ENCODE data around the gene PDCD1. TPM values are rescaled to one million over a fixed set of nuclear protein-coding genes. Genes with fewer than 3 reads are reported as not detected.
A peak's percentile ranks its signal among the peaks of the same experiment; 100 is the strongest.

PDCD1 gene
- total RNA-seq, 1 donor from 2014 or later: 2.0 TPM

- ATAC-seq (ENCODE audit: poor library complexity): no peak
- no peak for DNase-seq
- intact Hi-C loops (cut with DNase I): no loop called here
Measured at GRCh38 chr2:241896746-241897201, 38.1 kb upstream of the PDCD1 start.

- intact Hi-C loops (cut with DNase I): no loop called here
- DNase-seq (no peak), ATAC-seq (ENCODE audit: poor library complexity) (no peak)
Measured at GRCh38 chr2:241895712-241896641, 37.3 kb upstream of the PDCD1 start.

DNA sequence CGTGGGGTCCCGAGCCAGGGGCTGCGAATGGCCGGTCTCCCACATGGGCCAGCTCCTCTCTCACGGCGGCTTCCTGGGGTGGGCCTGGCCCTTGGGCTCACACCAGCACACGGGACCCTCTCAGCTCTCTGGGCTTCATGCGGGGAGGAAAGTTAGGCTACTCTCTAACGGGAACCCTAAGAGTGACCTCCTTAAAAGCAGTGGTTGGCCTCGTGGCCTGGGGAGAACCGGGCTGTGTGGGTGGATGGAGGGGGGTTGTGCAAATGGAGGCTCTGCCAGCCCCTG, 36.7 kb upstream of the PDCD1 start:
- intact Hi-C loops (cut with DNase I): no loop called here
- no peak for ATAC-seq (ENCODE audit: poor library complexity)
- no peak for DNase-seq

- no peak for DNase-seq
Measured at GRCh38 chr2:241894681-241895426, 36.2 kb upstream of the PDCD1 start.

DNA sequence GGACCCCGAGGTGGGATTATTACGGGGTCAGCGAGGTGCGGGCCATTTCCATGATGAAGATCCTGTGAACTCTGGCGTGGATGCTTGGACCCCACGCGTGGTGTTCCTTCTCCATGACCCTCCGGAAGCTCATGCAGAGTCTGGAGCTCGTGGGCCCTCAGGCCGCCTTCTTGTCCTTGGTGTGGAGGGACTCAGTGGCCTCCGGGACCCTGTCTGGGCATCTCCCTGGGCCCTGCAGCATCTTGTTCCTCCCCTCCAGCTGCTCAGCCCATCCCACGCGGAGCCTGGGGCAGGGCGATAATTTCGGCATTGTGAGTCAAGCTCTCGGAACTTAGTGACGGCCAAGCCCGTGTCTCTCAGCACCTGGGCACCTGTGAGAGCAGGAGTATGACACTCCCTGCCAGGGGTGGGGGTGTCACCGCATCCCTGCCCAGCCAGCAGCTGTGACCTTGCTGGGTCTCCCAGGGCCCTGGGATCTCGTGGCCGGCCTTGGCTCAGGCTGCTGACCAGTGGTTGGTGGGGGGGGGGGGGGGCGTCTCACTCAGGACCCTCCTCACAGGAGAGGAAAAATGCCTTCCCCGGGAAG, 35.5 kb upstream of the PDCD1 start:
- intact Hi-C loops (cut with DNase I): no loop called here
- DNase-seq (no peak), ATAC-seq (ENCODE audit: poor library complexity) (no peak)

More at GRCh38 chr2:241894681-241895426, 36.2 kb upstream of the PDCD1 start:
- intact Hi-C loops (cut with DNase I): no loop called here
- ATAC-seq (ENCODE audit: poor library complexity): no peak

- ATAC-seq (ENCODE audit: poor library complexity): no peak
- no peak for DNase-seq
- intact Hi-C loops (cut with DNase I): no loop called here
Measured at GRCh38 chr2:241893265-241893664, 34.6 kb upstream of the PDCD1 start.

- no peak for DNase-seq
Measured at GRCh38 chr2:241892299-241893137, 33.8 kb upstream of the PDCD1 start.

DNA sequence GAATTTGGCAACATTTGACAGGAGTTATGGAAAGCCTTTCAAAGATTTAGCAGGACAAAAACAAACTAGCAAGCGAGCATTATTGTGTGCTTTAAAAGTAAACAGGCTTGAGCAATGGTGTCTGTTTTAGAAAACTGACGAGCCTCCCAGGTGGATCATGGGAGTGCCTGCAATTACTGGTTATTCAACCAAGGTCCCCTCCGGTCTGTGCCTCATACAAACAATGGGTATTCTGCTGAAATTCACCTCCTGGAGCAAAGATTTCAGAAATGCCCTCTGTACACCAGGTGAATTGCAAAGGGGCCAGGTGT, 33.2 kb upstream of the PDCD1 start:
- DNase-seq (no peak), ATAC-seq (ENCODE audit: poor library complexity) (no peak)
- intact Hi-C loops (cut with DNase I): no loop called here

More at GRCh38 chr2:241892299-241893137, 33.8 kb upstream of the PDCD1 start:
- no peak for ATAC-seq (ENCODE audit: poor library complexity)
- intact Hi-C loops (cut with DNase I): no loop called here

- no peak for DNase-seq
- ATAC-seq (ENCODE audit: poor library complexity): no peak
- intact Hi-C loops (cut with DNase I): no loop called here
Measured at GRCh38 chr2:241891315-241891987, 32.8 kb upstream of the PDCD1 start.

GRCh38 chr2:241890524-241891235, 32.0 kb upstream of the PDCD1 start:
- intact Hi-C loops (cut with DNase I): no loop called here
- DNase-seq: peak; percentile 27
- no peak for ATAC-seq (ENCODE audit: poor library complexity)

GRCh38 chr2:241888641-241889040, 29.9 kb upstream of the PDCD1 start:
- no peak for DNase-seq
- intact Hi-C loops (cut with DNase I): no loop called here
- no peak for ATAC-seq (ENCODE audit: poor library complexity)

DNA sequence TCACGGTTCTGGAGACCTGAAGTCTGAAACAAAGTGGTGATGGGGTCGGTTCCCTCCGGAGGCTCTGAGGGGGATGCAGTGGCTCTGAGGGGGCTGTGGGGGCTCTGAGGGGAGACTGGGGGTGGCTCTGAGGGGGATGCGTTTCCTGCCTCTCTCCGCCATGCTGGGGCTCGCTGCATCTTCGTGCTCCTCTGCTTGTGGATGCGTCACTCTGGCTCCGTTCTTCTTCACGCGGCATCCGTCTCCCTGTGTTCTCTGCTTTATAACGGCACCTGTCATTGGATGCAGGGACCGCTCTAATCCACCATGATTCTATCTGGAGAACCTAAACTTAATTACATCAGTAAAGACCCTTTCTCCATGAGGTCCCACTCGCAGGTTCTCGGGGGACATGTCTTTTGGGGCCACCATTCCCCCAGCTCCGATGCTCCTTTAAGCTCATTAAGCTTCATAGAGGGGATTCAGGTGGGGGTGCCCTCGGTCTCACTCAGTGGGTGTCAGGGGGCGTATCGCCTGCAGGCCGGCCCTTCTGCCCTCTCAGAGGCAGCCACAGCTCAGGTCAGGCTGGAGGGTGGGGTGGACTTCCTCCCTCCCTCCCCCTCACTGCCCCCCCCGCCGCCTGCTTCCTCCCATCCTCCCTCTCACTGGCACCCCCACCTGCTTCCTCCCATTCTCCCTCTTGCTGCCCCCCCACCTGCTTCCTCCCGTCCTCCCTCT, 29.3 kb upstream of the PDCD1 start:
- ATAC-seq (ENCODE audit: poor library complexity) (no peak), DNase-seq (no peak)
- intact Hi-C loops (cut with DNase I): no loop called here

DNA sequence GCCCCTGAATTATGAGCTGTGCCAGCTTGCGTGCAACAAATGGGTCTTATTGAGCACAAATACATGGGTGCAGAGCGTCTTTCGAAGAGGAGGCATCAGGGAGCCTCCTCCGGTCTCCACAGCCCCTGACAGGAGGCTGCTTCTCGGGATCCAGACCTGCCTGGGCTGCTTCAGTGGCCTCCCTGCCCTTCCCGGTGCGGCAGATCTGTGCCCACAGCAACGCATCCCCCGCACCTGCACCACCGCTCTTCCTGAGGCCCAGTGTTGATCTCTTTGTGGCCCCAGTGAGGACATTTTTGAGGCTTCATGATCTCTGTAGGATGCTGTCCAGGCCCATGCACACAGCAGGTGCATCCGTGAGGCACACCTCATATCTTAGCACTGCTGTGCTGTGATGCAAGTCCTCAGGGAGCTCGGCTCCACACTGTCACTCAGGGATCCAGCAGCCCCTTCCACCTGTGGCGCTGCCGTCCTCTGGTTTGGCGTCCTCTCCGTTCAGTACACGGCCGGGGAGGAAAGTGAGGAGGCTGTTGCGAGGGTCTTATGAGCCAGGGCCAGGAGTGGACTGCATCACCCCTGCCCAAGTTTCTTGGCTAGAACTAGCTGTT, 28.2 kb upstream of the PDCD1 start:
- ATAC-seq (ENCODE audit: poor library complexity) (no peak), DNase-seq (no peak)
- intact Hi-C loops (cut with DNase I): no loop called here

DNA sequence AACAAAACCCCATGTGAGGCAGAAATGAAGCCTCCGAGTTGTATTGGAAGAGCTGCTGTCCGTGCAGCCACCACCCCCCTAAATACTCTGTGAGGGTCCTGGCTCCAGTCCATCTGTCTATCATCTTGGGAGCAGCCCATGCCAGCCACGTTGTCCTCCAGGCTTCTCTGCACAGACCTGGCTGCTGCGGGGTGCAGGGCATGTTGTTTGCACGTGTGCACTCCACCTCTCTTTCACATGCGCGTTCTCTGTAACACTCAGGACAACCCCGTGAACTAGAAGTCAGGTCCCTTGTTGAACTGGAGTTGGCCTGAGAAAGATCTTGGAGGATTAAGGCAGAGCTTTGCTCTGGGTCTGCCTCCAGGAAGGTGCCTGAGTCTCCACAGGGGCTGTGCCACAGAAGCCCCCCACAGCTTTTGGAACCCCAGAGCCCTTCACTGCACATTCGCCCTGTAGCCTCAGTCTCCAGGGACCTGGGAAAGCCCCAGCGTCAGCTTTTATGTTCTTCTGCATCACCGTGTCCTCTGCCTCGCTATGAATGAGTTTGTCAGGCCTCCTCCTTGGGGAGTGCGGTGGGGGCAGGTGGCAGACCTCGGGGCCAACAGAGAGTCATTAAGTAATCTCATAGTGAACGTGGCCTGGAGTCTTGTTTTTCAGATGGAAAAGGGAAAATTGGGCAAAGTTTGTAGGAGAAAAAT, 27.4 kb upstream of the PDCD1 start:
- intact Hi-C loops (cut with DNase I): no loop called here
- DNase-seq: peak; percentile 7
- no peak for ATAC-seq (ENCODE audit: poor library complexity)

DNA sequence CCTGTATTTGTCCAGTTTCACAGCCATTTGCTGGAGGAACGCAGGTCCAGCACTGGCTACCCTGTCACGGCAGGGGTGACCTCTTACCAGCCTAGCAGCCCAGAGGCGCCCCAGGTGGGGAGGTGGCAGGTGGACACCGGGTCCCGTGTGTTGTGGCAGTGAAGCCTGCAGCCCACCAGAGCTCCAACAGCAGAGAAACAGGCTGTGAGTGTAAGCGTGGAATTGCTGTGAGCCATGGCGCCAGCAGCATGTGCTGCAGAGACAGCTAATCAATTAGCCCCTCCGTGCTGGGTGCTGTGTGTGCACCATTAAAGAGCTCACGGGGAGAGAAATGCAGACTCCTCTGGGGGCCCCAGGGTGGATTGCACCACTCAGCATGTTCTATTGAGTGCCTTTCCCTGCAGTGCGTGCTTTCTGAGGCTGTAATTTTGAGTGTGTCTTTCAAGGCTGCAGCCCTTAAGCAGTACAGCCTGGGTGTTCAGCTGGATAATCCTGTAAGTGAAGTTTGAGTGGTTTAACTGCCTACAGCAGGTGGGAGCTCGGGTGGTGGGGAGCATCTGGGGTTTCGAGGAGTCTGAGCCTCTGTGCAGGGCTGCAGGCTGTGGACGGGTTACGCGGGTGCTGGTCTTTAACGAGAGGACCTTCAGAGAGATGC, 26.7 kb upstream of the PDCD1 start:
- ATAC-seq (ENCODE audit: poor library complexity): no peak
- intact Hi-C loops (cut with DNase I): no loop called here
- DNase-seq: peak; percentile 38

DNA sequence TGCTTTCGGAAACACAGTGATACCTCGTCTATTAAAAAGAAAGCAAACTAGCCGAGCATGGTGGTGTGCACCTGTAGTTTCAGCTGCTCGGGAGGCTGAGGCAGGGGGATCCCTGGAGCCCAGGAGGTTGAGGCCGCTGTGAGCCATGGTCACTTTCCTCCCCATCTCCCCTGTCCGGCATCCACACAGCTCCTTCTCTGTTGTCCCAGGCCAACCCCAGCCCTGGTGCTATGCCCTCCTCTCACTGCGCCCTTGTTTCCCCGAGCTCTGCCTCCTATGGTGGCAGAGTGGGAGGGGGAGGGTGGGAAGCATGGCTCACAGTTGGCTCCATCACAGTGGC, 26.2 kb upstream of the PDCD1 start:
- ATAC-seq (ENCODE audit: poor library complexity) (no peak), DNase-seq (no peak)
- intact Hi-C loops (cut with DNase I): no loop called here
